GM12878 (cell line): ENCODE data around the gene DDX39B. TPM values are rescaled to one million over a fixed set of nuclear protein-coding genes. Genes with fewer than 3 reads are reported as not detected.
A peak's percentile ranks its signal among the peaks of the same experiment; 100 is the strongest.

ENCODE experiments used
- ATAC-seq: fragments of 200-7000 bp; cut with Tn5 transposase; 3 replicates; pipeline ENCODE4 v1.9.1; 2020; ENCODE audit warnings: mild to moderate bottlenecking, moderate library complexity
- BruUV-seq: library from RNA; stranded (reverse); fragments of 400-500 nt; replicated peaks from 2 replicates; lab custom pipeline; 2021; lab: Mats Ljungman, UMichigan
- CTCF ChIA-PET: fragments of 300-600 bp; sonication (Branson Sonifier 250); formaldehyde crosslinking; extraction: SDS; loops from one replicate; lab custom pipeline; 2021; ENCODE audit warnings: inconsistent platforms; lab: Yijun Ruan, JAX
- POLR2A ChIA-PET: fragments of 350-600 bp; formaldehyde crosslinking; extraction: SDS; loops from one replicate; lab custom pipeline; 2021; ENCODE audit warnings: inconsistent platforms; lab: Charles Lee
- RAD21 ChIA-PET: fragments of 300-600 bp; sonication (Branson Sonifier 250); formaldehyde crosslinking; loops from one replicate; lab custom pipeline; 2023; ENCODE audit warnings: antibody characterized with exemption; ENCODE audit not compliant: unreplicated experiment; lab: Charles Lee
- SMC1A ChIA-PET: fragments of 300-600 bp; sonication (Branson Sonifier 250); formaldehyde crosslinking; loops from one replicate; lab custom pipeline; 2023; ENCODE audit not compliant: unreplicated experiment, uncharacterized antibody; lab: Charles Lee
- DNase-seq: peaks from one replicate; pipeline ENCODE4 v3.0.0-alpha.2; 2011; ENCODE audit warnings: low read depth, low spot score
- FAIRE-seq: peaks from 3 replicates; lab custom pipeline; 2011; peaks lifted over from hg19 to GRCh38; lab: Jason Lieb, UNC
- H2AFZ ChIP-seq: 2 replicates; pipeline ENCODE4 v1.6.0; 2011; ENCODE audit warnings: low read depth, low read length, control low read depth; ENCODE audit not compliant: control insufficient read depth
- H3K27ac ChIP-seq: 2 replicates; pipeline ENCODE4 v1.5.1; 2011; ENCODE audit warnings: control low read depth; ENCODE audit not compliant: control insufficient read depth, insufficient read depth
- H3K27me3 ChIP-seq, 2 experiments: replicated peaks in 1 of 2; 2 replicates each; pipeline versions ENCODE4 v1.6.0 to v1.6.1; 2011; ENCODE audit warnings: low read length in 1 of 2; ENCODE audit not compliant: control insufficient read depth in 2 of 2, insufficient read depth in 2 of 2
- H3K36me3 ChIP-seq, 2 experiments: 2 replicates each; pipeline ENCODE4 v1.5.1; 2011; ENCODE audit warnings: low read length in 1 of 2; ENCODE audit not compliant: control insufficient read depth in 2 of 2, insufficient read depth in 2 of 2
- H3K4me1 ChIP-seq: 2 replicates; pipeline ENCODE4 v1.6.1; 2011; ENCODE audit warnings: mild to moderate bottlenecking, low read length, moderate library complexity, mixed read lengths; ENCODE audit not compliant: control insufficient read depth, insufficient read depth
- H3K4me2 ChIP-seq: 2 replicates; pipeline ENCODE4 v1.6.0; 2011; ENCODE audit warnings: control low read depth; ENCODE audit not compliant: control insufficient read depth, insufficient read depth
- H3K4me3 ChIP-seq: fragments of 200-600 bp; sonication (generic); 2 replicates; pipeline ENCODE4 v1.5.1; 2016
- H3K79me2 ChIP-seq: 2 replicates; pipeline ENCODE4 v1.6.0; 2011; ENCODE audit warnings: low read length; ENCODE audit not compliant: control insufficient read depth, insufficient read depth
- H3K9ac ChIP-seq: 2 replicates; pipeline ENCODE4 v1.8.0; 2011; ENCODE audit warnings: low read length, control low read depth, mixed read lengths; ENCODE audit not compliant: control insufficient read depth, insufficient read depth
- H3K9me3 ChIP-seq: replicated peaks from 3 replicates; pipeline ENCODE4 v1.5.1; 2011; ENCODE audit warnings: mild to moderate bottlenecking, low read length; ENCODE audit not compliant: control insufficient read depth, insufficient read depth
- H4K20me1 ChIP-seq: 2 replicates; pipeline ENCODE4 v1.6.0; 2011; ENCODE audit not compliant: control insufficient read depth, insufficient read depth
- BACH1 ChIP-seq: fragments of 450-650 bp; IDR thresholded peaks from 2 replicates; pipeline ENCODE4 v1.6.1; 2017; ENCODE audit warnings: mild to moderate bottlenecking, borderline replicate concordance
- BCL3 ChIP-seq: IDR thresholded peaks from 2 replicates; pipeline ENCODE4 v1.6.1; 2011; ENCODE audit warnings: borderline replicate concordance, low read depth, mild to moderate bottlenecking, moderate library complexity, low read length; ENCODE audit not compliant: insufficient read depth, poor library complexity, severe bottlenecking
- BMI1 ChIP-seq: fragments of 450-650 bp; IDR thresholded peaks from 2 replicates; pipeline ENCODE4 v1.6.1; 2016; ENCODE audit warnings: mild to moderate bottlenecking, moderate library complexity, borderline replicate concordance
- CHD4 ChIP-seq: fragments of 200-600 bp; sonication (generic); IDR thresholded peaks from 2 replicates; pipeline ENCODE4 v1.6.1; 2016; ENCODE audit warnings: mild to moderate bottlenecking
- CREB1 ChIP-seq: IDR thresholded peaks from 2 replicates; pipeline ENCODE4 v1.6.1; 2012; ENCODE audit warnings: low read depth, mild to moderate bottlenecking, inconsistent platforms
- CTCF ChIP-seq, 3 experiments: IDR thresholded peaks in 2 of 3; conservative IDR thresholded peaks in 1 of 3; 2 replicates each; pipeline ENCODE4 v1.5.1; 2011; ENCODE audit warnings: low read depth in 3 of 3, low read length in 3 of 3, mild to moderate bottlenecking in 3 of 3, control low read depth in 2 of 3, moderate library complexity in 2 of 3, inconsistent platforms in 1 of 3, mixed read lengths in 1 of 3; ENCODE audit not compliant: control insufficient read depth in 2 of 3, insufficient read depth in 1 of 3; ENCODE audit errors: extremely low read depth in 1 of 3
- EED ChIP-seq: sonication (generic); IDR thresholded peaks from 2 replicates; pipeline ENCODE4 v1.6.1; 2016; ENCODE audit warnings: antibody characterized with exemption, low read depth
- IKZF1 ChIP-seq: fragments of 450-650 bp; conservative IDR thresholded peaks from 2 replicates; pipeline ENCODE4 v1.6.1; 2017; ENCODE audit warnings: antibody characterized with exemption, mild to moderate bottlenecking
- NR2F1 ChIP-seq: fragments of 450-650 bp; conservative IDR thresholded peaks from 2 replicates; pipeline ENCODE4 v1.6.1; 2017; ENCODE audit warnings: mild to moderate bottlenecking
- PAX8 ChIP-seq: fragments of 450-650 bp; IDR thresholded peaks from 2 replicates; pipeline ENCODE4 v1.6.1; 2017; ENCODE audit warnings: mild to moderate bottlenecking, moderate library complexity
- PKNOX1 ChIP-seq: fragments of 450-650 bp; IDR thresholded peaks from 2 replicates; pipeline ENCODE4 v1.6.1; 2016; ENCODE audit warnings: mild to moderate bottlenecking
- SP1 ChIP-seq: IDR thresholded peaks from one replicate; pipeline ENCODE4 v1.6.1; 2011; ENCODE audit warnings: low read depth, low read length
- STAT1 ChIP-seq: fragments of 450-650 bp; conservative IDR thresholded peaks from 2 replicates; pipeline ENCODE4 v1.6.1; 2014; ENCODE audit warnings: antibody characterized with exemption, mild to moderate bottlenecking
- ZNF207 ChIP-seq: fragments of 450-650 bp; IDR thresholded peaks from 2 replicates; pipeline ENCODE4 v1.6.1; 2014; ENCODE audit warnings: antibody characterized with exemption, mild to moderate bottlenecking, borderline replicate concordance
- WGBS: methylation state at CpG from one replicate; pipeline ENCODE4 v1.1.6; 2016; ENCODE audit warnings: low lambda C conversion rate; ENCODE audit not compliant: insufficient replicate concordance, insufficient coverage; ENCODE audit errors: missing lambda C conversion rate; 5-methylcytosine and 5-hydroxymethylcytosine counted together
- in situ Hi-C: fragments of 300-500 bp; cut with MboI; formaldehyde crosslinking; loops from 9 replicates; pipeline ENCODE4 v1.14.3; 2018; ENCODE audit warnings: mixed read lengths
- intact Hi-C: fragments of 100-400 bp; cut with micrococcal nuclease; formaldehyde crosslinking; loops from one replicate; pipeline ENCODE4 v1.14.2; 2022; ENCODE audit not compliant: unreplicated experiment
- polyA plus RNA-seq, 11 experiments: library from polyadenylated mRNA; depleted of rRNA in 4 of 11; unstranded in 6 of 11; stranded (reverse) in 5 of 11; fragments of >200 nt; fragmentation: Nextera tagmentation in 4 of 11; fragmentation: Illumina TruSeq in 1 of 11; extraction: Ambion mirVana in 4 of 11; extraction: Trizol in 1 of 11; gene quantifications; 1 replicate in 1 of 11; 2 replicates in 10 of 11; pipeline versions ENCODE4 v1.2.1 to v1.2.3, GENCODE V29; 2011 to 2016; ENCODE audit warnings: inconsistent platforms in 2 of 11, missing spikeins in 2 of 11, low read depth in 1 of 11
- total RNA-seq, 4 experiments: library from RNA; depleted of rRNA in 3 of 4; stranded (reverse); fragments of >200 nt in 3 of 4; fragmentation: Illumina TruSeq in 1 of 4; extraction: Trizol in 1 of 4; gene quantifications; 2 replicates each; pipeline versions ENCODE4 v1.2.1 to v1.2.3, GENCODE V29; 2013 to 2021

DDX39B gene
- total and polyA plus RNA-seq, 10 of the 15 experiments (the other 5 are each of a cell fraction or from before 2014, with no cell fraction given): 271 to 661 (median 330) TPM

- H2AFZ ChIP-seq: peak within 1 kb of the TSS; percentile 45
- DNase-seq: peak; percentile 71
- in situ Hi-C loops (loop anchor here (5.0 to 10.0 kb wide), 2 partner anchors 51 to 288 kb away; no protein-coding TSS in a partner anchor), intact Hi-C loops (loop anchor here (1.0 to 10.0 kb wide), 4 partner anchors 52 to 358 kb away; partner anchors contain the start of genes BAG6 and ZBTB12)
- 14% methylated on average over 11 of the region's 11 CpGs for WGBS
- no peaks in the 10 kb centered on the region for H4K20me1 ChIP-seq
- RAD21 ChIA-PET: interaction anchor here (0.9 to 16.9 kb wide), 7 partner anchors 13 to 146 kb away, joined by 3 to 668 read pairs (median 32); partner anchors contain the start of genes LST1, LTB, LY6G5C and NCR3
- H3K4me1 ChIP-seq: peaks cover 23% of the 10 kb centered on the region; the same call in 1 of the 2 replicates
- no peaks in the 10 kb centered on the region for H3K9me3 ChIP-seq
- peak within 1 kb of the TSS; percentile 80 for H3K4me2 ChIP-seq
- BruUV-seq: no TSS peak
- peaks cover 29% of the 10 kb centered on the region for H3K79me2 ChIP-seq
- peak within 1 kb of the TSS; percentile 64 for H3K27ac ChIP-seq
- CTCF ChIA-PET: interaction anchor here (0.7 to 34.8 kb wide), 11 partner anchors 41 to 406 kb away, joined by 3 to 2098 read pairs (median 3); partner anchors contain the start of genes HSPA1B, LST1, LTB and NCR3
- no peaks in the 10 kb centered on the region; a peak in 1 of 4 replicates for H3K36me3 ChIP-seq
- ATAC-seq: peak; percentile 73
- peak; percentile 41 for FAIRE-seq
- POLR2A ChIA-PET: interaction anchor here (0.6 to 8.5 kb wide), 7 partner anchors 15 to 116 kb away, joined by 3 to 164 read pairs (median 3); partner anchors contain the start of genes LST1, LTA, LTB and TNF
- H3K27me3 ChIP-seq: no peaks in the 10 kb centered on the region
- SMC1A ChIA-PET: interaction anchor here (0.7 to 34.7 kb wide), 6 partner anchors 13 to 284 kb away, joined by 3 to 1989 read pairs (median 5); partner anchors contain the start of genes AIF1, LST1, LTA and LTB
- peak within 1 kb of the TSS; percentile 72 for H3K4me3 ChIP-seq
- peak within 1 kb of the TSS; percentile 58 for H3K9ac ChIP-seq
- TF ChIP-seq PKNOX1 (0 out of 2 replicates have a peak, but pooled peaks have one; percentile 9), IKZF1 (peak; percentile 81), BMI1 (no peak), EED (peak; percentile 81; the same call in 1 of the 2 replicates), CREB1 (0 out of 2 replicates have a peak, but pooled peaks have one; percentile 38), STAT1 (peak; percentile 66; the same call in 1 of the 2 replicates), ZNF207 (peak; percentile 25; the same call in 1 of the 2 replicates), NR2F1 (peak; percentile 41; the same call in 1 of the 2 replicates), PAX8 (no peak), CTCF (IDR thresholded peaks at IDR 0.05 in 2 of 3, conservative IDR thresholded peaks at IDR 0.05 in 1 of 3; ENCODE audit: control insufficient read depth in 2 of 3, extremely low read depth in 1 of 3, insufficient read depth in 1 of 3, low read depth in 3 of 3, low read length in 3 of 3) (peak; percentile 98 to 99 (median 99); a peak in 5 of 6 replicates), CHD4 (no peak), BACH1 (0 out of 2 replicates have a peak, but pooled peaks have one; percentile 29), SP1 (peak; percentile 42), BCL3 (no peak)
Observed at GRCh38 chr6:31546339-31546957, 4.6 kb upstream of the DDX39B start, which contains the start of gene ATP6V1G2. Gene ATP6V1G2 (minus strand): TSS chr6:31546608. CDS start chr6:31546559, 49 bp downstream.
